Fibroblast of the conjunctiva (primary cell): ENCODE data around the gene LEMD3.
"Not testable (repeated sequence)": the region's sequence is repeated elsewhere in the genome, so short reads cannot be mapped to it uniquely, and the experiment has no call there.

Experiments
- DNase-seq: peaks from one replicate; pipeline ENCODE4 v3.0.0-alpha.2; 2010; ENCODE audit warnings: low read depth

Gene LEMD3

DNA sequence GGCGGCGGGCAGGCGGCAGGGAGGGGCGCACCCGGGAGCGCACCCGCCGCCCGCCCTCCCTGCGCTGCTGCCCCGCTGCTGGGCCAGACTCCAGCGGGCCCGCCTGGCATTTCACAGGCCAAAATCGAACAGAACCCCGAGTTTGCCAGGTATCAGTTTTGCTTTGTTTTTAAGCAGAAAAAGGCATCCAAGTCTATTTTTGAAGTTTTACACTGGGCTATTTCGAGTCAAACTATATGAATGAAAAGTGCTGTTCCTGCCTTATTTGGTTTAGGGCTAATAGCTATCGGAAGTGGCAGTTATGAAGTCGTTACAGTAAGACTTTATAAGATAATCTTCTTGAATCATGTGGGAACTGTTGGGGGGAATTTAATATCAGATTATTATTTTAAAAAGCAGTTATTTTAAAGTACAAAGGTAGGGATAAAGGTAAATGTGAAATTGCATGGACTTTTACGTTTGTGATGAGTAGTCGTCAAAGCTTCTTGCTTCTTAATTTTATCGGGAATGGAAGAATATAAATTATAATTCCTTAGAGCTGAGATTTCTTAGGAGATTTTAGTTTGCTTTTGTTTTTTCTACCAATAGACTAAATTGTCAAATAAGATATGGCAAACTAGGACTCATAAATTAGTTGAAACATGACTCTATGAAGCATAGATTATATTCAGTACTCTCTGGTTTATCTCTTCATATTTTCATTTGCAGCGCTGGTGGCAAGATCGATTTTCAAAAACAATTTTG, 110.2 kb downstream of the LEMD3 start:
- DNase-seq, result no peak

- no peak for DNase-seq
Observed at GRCh38 chr12:65280306-65280705, 110.9 kb downstream of the LEMD3 start.

DNA sequence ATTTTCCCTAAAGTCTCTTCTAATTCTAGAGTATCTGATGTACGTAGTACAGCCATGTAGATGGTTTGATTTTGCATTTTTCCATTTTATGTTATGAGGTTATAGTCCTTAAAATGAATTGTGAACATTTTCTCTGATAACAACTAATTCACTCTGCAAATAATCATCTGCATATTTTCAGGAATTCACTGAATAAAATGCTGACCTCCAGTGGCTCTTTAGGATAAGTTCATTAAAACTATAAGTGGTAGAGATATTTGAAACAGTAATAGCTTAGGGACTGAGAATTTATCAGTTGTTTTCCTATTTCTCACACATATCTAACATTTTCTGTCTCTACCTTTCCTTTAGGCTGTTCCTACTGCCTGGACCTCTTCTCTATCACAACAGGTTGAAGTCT, 113.5 kb downstream of the LEMD3 start:
- no peak for DNase-seq

DNA sequence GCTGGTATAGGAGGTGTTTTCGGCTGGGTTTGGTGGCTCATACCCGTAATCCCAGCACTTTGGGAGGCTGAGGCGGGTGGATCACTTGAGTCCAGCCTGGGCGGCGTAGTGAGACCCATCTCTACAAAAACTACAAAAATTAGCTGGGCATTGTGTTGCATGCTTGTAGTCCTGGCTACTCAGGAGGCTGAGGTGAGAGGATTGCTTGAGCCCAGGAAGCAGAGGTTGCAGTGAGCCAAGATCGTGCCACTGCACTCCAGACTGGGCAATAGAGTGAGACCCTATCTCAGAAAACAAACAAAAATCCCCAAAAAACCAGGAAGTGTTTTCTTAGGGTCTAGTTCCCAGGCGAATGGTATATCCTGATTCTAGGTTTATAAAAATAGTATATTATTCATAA, 116.1 kb downstream of the LEMD3 start:
- DNase-seq, result not testable (repeated sequence)

DNA sequence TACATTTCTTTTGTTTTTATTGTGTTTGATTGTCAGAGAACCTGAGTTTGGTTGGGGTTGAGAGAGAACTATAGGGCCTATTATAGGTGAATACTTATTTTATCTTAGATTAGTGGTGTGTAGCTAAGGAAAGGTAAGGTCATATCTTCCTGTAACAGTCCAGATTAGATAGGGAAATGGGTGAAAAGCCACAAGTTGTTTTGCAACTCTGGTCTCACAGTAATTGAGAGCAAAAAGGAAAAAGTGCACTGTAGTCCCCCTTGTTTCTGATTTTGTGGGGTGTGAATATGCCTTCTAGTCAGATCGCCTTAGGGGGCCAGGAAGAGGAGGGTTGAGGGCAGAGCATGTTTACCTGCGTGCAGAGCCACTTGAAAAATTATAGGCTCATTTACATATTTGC, 118.0 kb downstream of the LEMD3 start:
- DNase-seq, result no peak

DNA sequence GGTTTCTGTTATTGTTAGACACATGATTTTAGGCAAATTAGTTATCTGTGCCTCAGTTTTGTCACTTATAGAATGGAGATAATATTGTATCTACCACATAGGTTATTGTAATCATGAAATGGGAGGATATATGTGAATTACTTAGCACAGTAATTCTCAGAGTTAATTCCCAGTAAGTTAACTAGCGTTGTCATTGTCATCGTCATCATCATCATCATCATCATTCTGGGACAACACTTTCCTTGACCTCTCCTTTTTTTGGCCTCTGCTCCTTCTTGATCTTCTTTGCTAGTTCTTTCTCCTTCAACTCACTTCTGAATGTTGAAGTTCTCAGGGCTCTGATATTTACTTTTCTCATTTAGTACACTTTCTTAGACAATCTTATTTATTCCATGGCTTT, 122.9 kb downstream of the LEMD3 start:
- DNase-seq, result no peak

DNA sequence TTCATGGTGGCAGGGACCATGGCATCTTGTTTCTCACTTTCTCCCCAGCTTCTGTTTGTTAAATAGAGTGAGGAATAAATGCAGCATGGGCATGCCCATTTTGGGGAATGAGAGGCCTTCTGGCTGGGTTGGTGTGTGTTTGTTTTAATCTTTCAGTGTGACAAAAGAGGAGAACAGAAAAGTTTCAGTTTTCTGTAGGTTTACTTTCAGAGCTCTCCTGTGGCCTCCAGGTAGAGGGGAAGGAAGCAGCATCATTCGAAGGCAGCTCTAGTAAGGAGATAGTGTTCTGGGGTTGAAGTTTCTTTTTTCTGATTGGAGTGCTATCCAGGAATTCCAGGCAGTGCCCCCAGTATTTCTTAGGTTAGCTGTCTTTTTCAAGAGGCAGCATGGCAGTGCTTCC, 124.4 kb downstream of the LEMD3 start:
- DNase-seq, result no peak

DNA sequence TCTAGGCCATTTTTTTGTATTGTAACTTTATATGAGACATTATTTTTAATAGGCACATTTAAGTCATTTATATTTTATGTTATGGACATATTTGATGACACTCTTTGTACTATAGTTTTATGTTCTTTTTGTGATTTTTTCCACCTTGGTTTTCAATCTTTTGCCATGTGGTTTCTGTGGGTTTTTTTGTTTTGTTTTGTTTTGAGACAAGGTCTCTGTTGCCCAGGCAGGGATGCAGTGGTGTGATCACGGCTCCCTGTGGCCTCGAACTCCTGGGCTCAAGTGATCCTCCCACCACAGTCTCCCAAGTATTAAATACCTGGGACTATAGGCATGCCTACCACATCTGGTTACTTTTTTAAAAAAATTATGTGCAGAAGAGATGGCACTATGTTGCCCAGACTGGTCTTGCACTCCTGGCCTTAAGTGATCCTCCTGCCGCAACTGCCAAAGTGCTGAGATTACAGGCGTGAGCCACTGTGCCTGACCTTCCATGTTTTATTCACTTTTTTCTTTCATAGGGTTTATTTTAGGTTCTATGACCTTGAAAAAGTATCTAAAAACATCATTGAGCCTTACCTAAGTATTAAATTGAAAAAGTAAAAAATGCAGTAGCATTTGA, 125.4 kb downstream of the LEMD3 start:
- no peak for DNase-seq

GRCh38 chr12:65296508-65297265, 127.3 kb downstream of the LEMD3 start:
- no peak for DNase-seq
